Measurements from ENCODE around the gene NFE2L3. TPM values are rescaled to one million over a fixed set of nuclear protein-coding genes. Genes with fewer than 3 reads are reported as not detected.

The NFE2L3 gene, protein sequence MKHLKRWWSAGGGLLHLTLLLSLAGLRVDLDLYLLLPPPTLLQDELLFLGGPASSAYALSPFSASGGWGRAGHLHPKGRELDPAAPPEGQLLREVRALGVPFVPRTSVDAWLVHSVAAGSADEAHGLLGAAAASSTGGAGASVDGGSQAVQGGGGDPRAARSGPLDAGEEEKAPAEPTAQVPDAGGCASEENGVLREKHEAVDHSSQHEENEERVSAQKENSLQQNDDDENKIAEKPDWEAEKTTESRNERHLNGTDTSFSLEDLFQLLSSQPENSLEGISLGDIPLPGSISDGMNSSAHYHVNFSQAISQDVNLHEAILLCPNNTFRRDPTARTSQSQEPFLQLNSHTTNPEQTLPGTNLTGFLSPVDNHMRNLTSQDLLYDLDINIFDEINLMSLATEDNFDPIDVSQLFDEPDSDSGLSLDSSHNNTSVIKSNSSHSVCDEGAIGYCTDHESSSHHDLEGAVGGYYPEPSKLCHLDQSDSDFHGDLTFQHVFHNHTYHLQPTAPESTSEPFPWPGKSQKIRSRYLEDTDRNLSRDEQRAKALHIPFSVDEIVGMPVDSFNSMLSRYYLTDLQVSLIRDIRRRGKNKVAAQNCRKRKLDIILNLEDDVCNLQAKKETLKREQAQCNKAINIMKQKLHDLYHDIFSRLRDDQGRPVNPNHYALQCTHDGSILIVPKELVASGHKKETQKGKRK
- under 0.01 TPM in 1 of 2 replicates, not detected in the other for total RNA-seq

DNA sequence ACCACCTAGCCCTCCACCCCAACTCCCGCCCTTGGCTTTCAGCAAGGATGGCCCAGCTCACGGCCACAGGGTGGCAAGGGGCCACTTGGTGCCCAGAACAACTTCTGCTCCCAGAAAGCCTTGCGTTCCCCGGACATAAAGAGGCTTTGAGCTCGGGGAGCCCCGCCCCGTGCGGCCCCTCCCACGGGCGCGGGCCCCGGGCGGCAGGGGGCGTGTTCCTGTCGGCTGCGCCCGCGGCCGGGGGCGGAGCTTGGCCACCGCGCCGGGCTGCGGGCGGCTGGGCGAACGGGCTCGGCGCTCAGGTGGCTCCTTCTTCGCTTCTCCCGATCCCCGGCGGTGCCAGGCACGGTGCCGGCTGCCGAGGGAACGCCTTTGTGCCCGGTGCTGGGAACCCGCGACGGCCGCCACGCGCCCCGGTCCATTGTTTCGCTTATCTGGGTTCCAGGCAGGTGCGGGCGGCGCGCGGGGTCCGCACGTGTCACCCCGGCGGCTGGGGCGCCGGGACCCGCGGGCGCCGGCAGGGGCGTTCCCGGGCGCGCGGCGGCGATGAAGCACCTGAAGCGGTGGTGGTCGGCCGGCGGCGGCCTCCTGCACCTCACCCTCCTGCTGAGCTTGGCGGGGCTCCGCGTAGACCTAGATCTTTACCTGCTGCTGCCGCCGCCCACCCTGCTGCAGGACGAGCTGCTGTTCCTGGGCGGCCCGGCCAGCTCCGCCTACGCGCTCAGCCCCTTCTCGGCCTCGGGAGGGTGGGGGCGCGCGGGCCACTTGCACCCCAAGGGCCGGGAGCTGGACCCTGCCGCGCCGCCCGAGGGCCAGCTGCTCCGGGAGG is at the start of gene NFE2L3:
TSS of gene NFE2L3 (plus strand) at position 246 of the 829 bp plus-strand sequence. CDS start at position 547, 301 bp downstream.

GRCh38 chr7:26200444-26201246 is 48.6 kb downstream of the NFE2L3 start, which contains the start of gene HNRNPA2B1:
Gene HNRNPA2B1, minus strand, starts transcription at chr7:26200746. Its CDS starts 169 bp downstream, at chr7:26200577.

DNA sequence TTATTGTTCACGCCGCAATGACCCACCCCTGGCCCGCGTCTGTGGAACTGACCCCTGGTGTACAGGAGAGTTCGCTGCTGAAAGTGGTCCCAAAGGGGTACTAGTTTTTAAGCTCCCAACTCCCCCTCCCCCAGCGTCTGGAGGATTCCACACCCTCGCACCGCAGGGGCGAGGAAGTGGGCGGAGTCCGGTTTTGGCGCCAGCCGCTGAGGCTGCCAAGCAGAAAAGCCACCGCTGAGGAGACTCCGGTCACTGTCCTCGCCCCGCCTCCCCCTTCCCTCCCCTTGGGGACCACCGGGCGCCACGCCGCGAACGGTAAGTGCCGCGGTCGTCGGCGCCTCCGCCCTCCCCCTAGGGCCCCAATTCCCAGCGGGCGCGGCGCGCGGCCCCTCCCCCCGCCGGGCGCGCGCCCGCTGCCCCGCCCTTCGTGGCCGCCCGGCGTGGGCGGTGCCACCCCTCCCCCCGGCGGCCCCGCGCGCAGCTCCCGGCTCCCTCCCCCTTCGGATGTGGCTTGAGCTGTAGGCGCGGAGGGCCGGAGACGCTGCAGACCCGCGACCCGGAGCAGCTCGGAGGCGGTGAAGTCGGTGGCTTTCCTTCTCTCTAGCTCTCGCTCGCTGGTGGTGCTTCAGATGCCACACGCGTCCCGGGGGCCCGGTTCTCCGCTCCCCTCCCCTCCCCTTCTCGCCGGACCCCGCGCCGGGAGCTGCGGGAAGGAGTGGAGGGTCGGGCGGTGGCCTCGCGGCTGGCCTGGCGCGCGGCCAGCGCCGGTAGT is 49.4 kb downstream of the NFE2L3 start, which contains the start of gene CBX3:
TSS of gene CBX3 (plus strand) at position 499 of the 772 bp plus-strand sequence. CDS start 1,254 bp downstream, outside the sequence.

Other genes with a start within 250 kb of the NFE2L3 start
- 93.0 and 96.8 TPM in 2 replicates for gene HNRNPA2B1, start 48.5 kb downstream of the NFE2L3 start, total RNA-seq
- gene CBX3, start 49.5 kb downstream of the NFE2L3 start, total RNA-seq: 67.1 and 72.8 TPM in 2 replicates
- gene SNX10, start 139.7 kb downstream of the NFE2L3 start, total RNA-seq: 0.54 and 1.2 TPM in 2 replicates

Data from placental epithelial cell (primary cell).